OCI-LY7 (cell line): ENCODE results near the gene METAP1D. TPM values are rescaled to one million over a fixed set of nuclear protein-coding genes. Genes with fewer than 3 reads are reported as not detected.

Experiments
- BruUV-seq: library from RNA; stranded (reverse); fragments of 400-500 nt; replicated peaks from 2 replicates; lab custom pipeline; 2021; lab: Mats Ljungman, UMichigan
- CTCF ChIA-PET: fragments of 300-600 bp; sonication (Branson Sonifier 250); formaldehyde crosslinking; loops from one replicate; lab custom pipeline; 2022; ENCODE audit warnings: antibody characterized with exemption; ENCODE audit not compliant: unreplicated experiment; lab: Charles Lee
- POLR2A ChIA-PET: fragments of 300-600 bp; sonication (Branson Sonifier 250); formaldehyde crosslinking; loops from one replicate; lab custom pipeline; 2022; ENCODE audit warnings: antibody characterized with exemption; lab: Charles Lee
- DNase-seq: peaks from one replicate; pipeline ENCODE4 v3.0.0-alpha.2; 2015; ENCODE audit warnings: low spot score
- H2AFZ ChIP-seq: fragments of 200-600 bp; sonication (generic), shearing (Covaris generic); 2 replicates; pipeline ENCODE4 v1.6.1; 2014; ENCODE audit warnings: mild to moderate bottlenecking, antibody characterized with exemption, low read length, moderate library complexity
- H3K27ac ChIP-seq: fragments of 200-600 bp; sonication (generic); 2 replicates; pipeline ENCODE4 v1.5.1; 2014; ENCODE audit warnings: mixed run types, low read depth, mild to moderate bottlenecking, moderate library complexity, low read length, inconsistent platforms; ENCODE audit not compliant: poor library complexity, severe bottlenecking
- H3K36me3 ChIP-seq: fragments of 200-600 bp; sonication (generic); 2 replicates; pipeline ENCODE4 v1.6.1; 2014; ENCODE audit warnings: mild to moderate bottlenecking, antibody characterized with exemption, low read length, moderate library complexity, mixed read lengths; ENCODE audit not compliant: insufficient read depth
- H3K4me1 ChIP-seq: fragments of 200-600 bp; sonication (generic); 2 replicates; pipeline ENCODE4 v1.5.1; 2014; ENCODE audit warnings: mild to moderate bottlenecking, low read length; ENCODE audit not compliant: insufficient read depth, poor library complexity, severe bottlenecking
- H3K4me2 ChIP-seq: fragments of 200-600 bp; sonication (generic); 2 replicates; pipeline ENCODE4 v1.6.1; 2014; ENCODE audit warnings: mild to moderate bottlenecking, low read length
- H3K4me3 ChIP-seq: fragments of 200-600 bp; sonication (generic); 2 replicates; pipeline ENCODE4 v1.5.1; 2014; ENCODE audit warnings: mild to moderate bottlenecking, low read depth, low read length; ENCODE audit not compliant: poor library complexity, severe bottlenecking
- H3K79me2 ChIP-seq: fragments of 200-600 bp; sonication (generic); 2 replicates; pipeline ENCODE4 v1.6.1; 2016; ENCODE audit warnings: low read depth, mild to moderate bottlenecking, low read length, moderate library complexity, mixed read lengths; ENCODE audit not compliant: insufficient read depth
- H3K9me2 ChIP-seq: fragments of 200-600 bp; sonication (generic); 2 replicates; pipeline ENCODE4 v1.6.1; 2016; ENCODE audit warnings: mild to moderate bottlenecking, low read length, mixed read lengths; ENCODE audit not compliant: insufficient read depth
- H3K9me3 ChIP-seq: fragments of 200-600 bp; sonication (generic); 2 replicates; pipeline ENCODE4 v1.6.1; 2014; ENCODE audit warnings: mild to moderate bottlenecking, mixed run types, low read length, mixed read lengths
- H4K20me1 ChIP-seq: fragments of 200-600 bp; sonication (generic); 2 replicates; pipeline ENCODE4 v1.6.1; 2014; ENCODE audit warnings: mild to moderate bottlenecking, antibody characterized with exemption, low read length, moderate library complexity, mixed read lengths; ENCODE audit not compliant: insufficient read depth
- CTCF ChIP-seq: fragments of 200-600 bp; sonication (generic); conservative IDR thresholded peaks from 2 replicates; pipeline ENCODE4 v1.5.1; 2014; ENCODE audit warnings: mild to moderate bottlenecking, antibody characterized with exemption, low read length, moderate library complexity, mixed read lengths
- EZH2phosphoT487 ChIP-seq: fragments of 200-600 bp; sonication (generic); IDR thresholded peaks from 2 replicates; pipeline ENCODE4 v1.6.1; 2018; ENCODE audit warnings: low read depth, borderline replicate concordance, mild to moderate bottlenecking, mixed run types, antibody characterized with exemption, low read length, moderate library complexity, mixed read lengths
- intact Hi-C: fragments of 100-400 bp; cut with micrococcal nuclease; formaldehyde crosslinking; loops from one replicate; pipeline ENCODE4 v1.10.0; 2022; ENCODE audit not compliant: unreplicated experiment
- total RNA-seq, 2 experiments: library from RNA; depleted of rRNA in 1 of 2; stranded (reverse); fragments of >200 nt in 1 of 2; shearing (Covaris generic) in 1 of 2; gene quantifications; 2 replicates each; pipeline ENCODE4 v1.2.3, GENCODE V29; 2014 to 2022

The METAP1D gene
- total RNA-seq, 2 experiments from 2014 or later = 11.0 to 11.8 TPM

GRCh38 chr2:172099472-172100079 lies 99.8 kb downstream of the METAP1D start:
- Histone ChIP-seq H2AFZ (no peak overlapping the region), H3K9me3 (no peaks in the 10 kb centered on the region), H3K27ac (no peak overlapping the region), H3K4me3 (no peak overlapping the region), H3K4me2 (no peak overlapping the region; the same call in 1 of the 2 replicates), H3K9me2 (no peaks in the 10 kb centered on the region), H3K79me2 (no peaks in the 10 kb centered on the region), H3K4me1 (peaks cover 4% of the 10 kb centered on the region), H3K36me3 (no peaks in the 10 kb centered on the region), H4K20me1 (no peaks in the 10 kb centered on the region)
- ChIA-PET CTCF (interaction anchor here (0.6 kb wide), 1 partner anchor 15 kb away, joined by 4 read pairs; the partner anchor contains the start of gene DLX1), POLR2A (interaction anchor here (0.6 kb wide), 1 partner anchor 1090 kb away, joined by 3 read pairs; no protein-coding TSS in a partner anchor)
- no TSS peak for BruUV-seq
- no peak for DNase-seq
- no peak; the same call in 1 of the 2 replicates for TF ChIP-seq EZH2phosphoT487
- TF ChIP-seq CTCF = no peak
- intact Hi-C loops = loop anchor here (10.0 kb wide), 1 partner anchor 95 kb away; no protein-coding TSS in a partner anchor

- CTCF ChIA-PET = no interaction called here
- no peak for DNase-seq
- no peaks in the 10 kb centered on the region for H3K9me3 ChIP-seq
Observed at GRCh38 chr2:172100080-172100934, 100.6 kb downstream of the METAP1D start.

More at GRCh38 chr2:172100080-172100934, 100.6 kb downstream of the METAP1D start:
- intact Hi-C loops = loop anchor here (10.0 kb wide), 1 partner anchor 96 kb away; no protein-coding TSS in a partner anchor
- Histone ChIP-seq H4K20me1 (no peaks in the 10 kb centered on the region), H3K4me3 (no peak overlapping the region), H3K27ac (no peak overlapping the region), H3K9me2 (no peaks in the 10 kb centered on the region), H3K36me3 (no peaks in the 10 kb centered on the region), H2AFZ (no peak overlapping the region), H3K4me2 (peak overlapping the region; percentile 42; the same call in 1 of the 2 replicates), H3K79me2 (no peaks in the 10 kb centered on the region), H3K4me1 (no peaks in the 10 kb centered on the region)
- POLR2A ChIA-PET = interaction anchor here (0.5 to 0.6 kb wide), 2 partner anchors 54 to 1089 kb away, joined by 3 to 4 read pairs; no protein-coding TSS in a partner anchor
- TF ChIP-seq CTCF = no peak
- TF ChIP-seq EZH2phosphoT487 = no peak
- BruUV-seq = no TSS peak
